ENCODE measurements around the gene CD70. TPM values are rescaled to one million over a fixed set of nuclear protein-coding genes. Genes with fewer than 3 reads are reported as not detected.
"Not testable (repeated sequence)": the region's sequence is repeated elsewhere in the genome, so short reads cannot be mapped to it uniquely, and the experiment has no call there.

The CD70 gene
- total RNA-seq, 4 donors from 2014 or later, result not detected

GRCh38 chr19:6613711-6614110, 22.8 kb upstream of the CD70 start:
- Histone ChIP-seq H3K27ac (no peak overlapping the region), H3K4me3 (no peak overlapping the region), H3K4me1 (no peaks in the 10 kb centered on the region), H3K36me3 (no peaks in the 10 kb centered on the region), H3K9me3 (no peaks in the 10 kb centered on the region), H3K27me3 (peaks cover 0 to 8% (median 4%) of the 10 kb centered on the region in 3 donors)
- no peak for DNase-seq
- in situ Hi-C loops (cut with MboI; ENCODE audit: low sequenced_read_pairs in 4 of 4) (no loop called here), intact Hi-C loops (cut with DNase I; ENCODE audit: low total_unique reads) (no loop called here)
- no peak for TF ChIP-seq CTCF (IDR thresholded peaks at IDR 0.05 in 4 of 5, conservative IDR thresholded peaks at IDR 0.05 in 1 of 5)
- TF ChIP-seq POLR2A (IDR thresholded peaks at IDR 0.05), result no peak
- no peak for ATAC-seq

- TF ChIP-seq POLR2A (IDR thresholded peaks at IDR 0.05) (no peak), CTCF (IDR thresholded peaks at IDR 0.05 in 4 of 5, conservative IDR thresholded peaks at IDR 0.05 in 1 of 5) (no peak)
- ATAC-seq (no peak), DNase-seq (no peak)
- Histone ChIP-seq H3K27ac (no peak overlapping the region), H3K9me3 (no peaks in the 10 kb centered on the region), H3K4me1 (no peaks in the 10 kb centered on the region), H3K27me3 (peaks cover 0 to 8% (median 4%) of the 10 kb centered on the region in 3 donors), H3K4me3 (no peak overlapping the region), H3K36me3 (no peaks in the 10 kb centered on the region)
- intact Hi-C loops (cut with DNase I; ENCODE audit: low total_unique reads) (no loop called here), in situ Hi-C loops (cut with MboI; ENCODE audit: low sequenced_read_pairs in 4 of 4) (no loop called here)
Observed at GRCh38 chr19:6610934-6611852, 20.2 kb upstream of the CD70 start.

GRCh38 chr19:6608940-6609339, 18.0 kb upstream of the CD70 start:
- TF ChIP-seq CTCF (IDR thresholded peaks at IDR 0.05 in 4 of 5, conservative IDR thresholded peaks at IDR 0.05 in 1 of 5) (no peak), POLR2A (IDR thresholded peaks at IDR 0.05) (no peak)
- no peak overlapping the region for H3K27ac ChIP-seq
- no peaks in the 10 kb centered on the region for H3K9me3 ChIP-seq
- no peak overlapping the region for H3K4me3 ChIP-seq
- intact Hi-C loops (cut with DNase I; ENCODE audit: low total_unique reads), result no loop called here
- H3K36me3 ChIP-seq, result no peaks in the 10 kb centered on the region
- H3K4me1 ChIP-seq, result no peaks in the 10 kb centered on the region
- DNase-seq (no peak), ATAC-seq (no peak)
- H3K27me3 ChIP-seq, result peaks cover 0 to 8% (median 4%) of the 10 kb centered on the region in 3 donors
- in situ Hi-C loops (cut with MboI; ENCODE audit: low sequenced_read_pairs in 4 of 4), result no loop called here

- H3K4me1 ChIP-seq; H3K36me3 ChIP-seq; intact Hi-C loops (cut with DNase I; ENCODE audit: low total_unique reads); H3K4me3 ChIP-seq; H3K27me3 ChIP-seq; ATAC-seq; H3K9me3 ChIP-seq; DNase-seq; in situ Hi-C loops (cut with MboI; ENCODE audit: low sequenced_read_pairs in 4 of 4); H3K27ac ChIP-seq: not testable (repeated sequence)
Observed at GRCh38 chr19:6608146-6608545, 17.2 kb upstream of the CD70 start.

- ATAC-seq; H3K36me3 ChIP-seq; in situ Hi-C loops (cut with MboI; ENCODE audit: low sequenced_read_pairs in 4 of 4); H3K27ac ChIP-seq; H3K4me3 ChIP-seq; H3K9me3 ChIP-seq; DNase-seq; H3K27me3 ChIP-seq; H3K4me1 ChIP-seq; intact Hi-C loops (cut with DNase I; ENCODE audit: low total_unique reads): not testable (repeated sequence)
Observed at GRCh38 chr19:6606276-6607070, 15.5 kb upstream of the CD70 start.

Measured in gastrocnemius medialis (tissue), 4 donors.